Ishikawa (cell line): ENCODE results near the gene LRRN4.

ENCODE experiments used
- CEBPB ChIP-seq: IDR thresholded peaks from 2 replicates; pipeline ENCODE4 v1.6.1; 2012
- CREB1 ChIP-seq: IDR thresholded peaks from 2 replicates; pipeline ENCODE4 v1.6.1; 2012; ENCODE audit warnings: low read depth
- EGR1 ChIP-seq: IDR thresholded peaks from 2 replicates; pipeline ENCODE4 v1.6.1; 2012
- EP300 ChIP-seq: IDR thresholded peaks from 2 replicates; pipeline ENCODE4 v1.6.1; 2012; ENCODE audit warnings: borderline replicate concordance
- FOXM1 ChIP-seq: IDR thresholded peaks from 2 replicates; pipeline ENCODE4 v1.6.1; 2012; ENCODE audit warnings: low read depth, borderline replicate concordance
- NFIC ChIP-seq: IDR thresholded peaks from 2 replicates; pipeline ENCODE4 v1.6.1; 2012
- RAD21 ChIP-seq: IDR thresholded peaks from 2 replicates; pipeline ENCODE4 v1.6.1; 2012; ENCODE audit warnings: low read depth
- TAF1 ChIP-seq: IDR thresholded peaks from 2 replicates; pipeline ENCODE4 v1.6.1; 2012; ENCODE audit warnings: low read depth, mild to moderate bottlenecking
- TCF12 ChIP-seq: IDR thresholded peaks from 2 replicates; pipeline ENCODE4 v1.6.1; 2012; ENCODE audit warnings: low read depth
- TEAD4 ChIP-seq: IDR thresholded peaks from 2 replicates; pipeline ENCODE4 v1.6.1; 2012
- USF1 ChIP-seq: IDR thresholded peaks from 2 replicates; pipeline ENCODE4 v1.6.1; 2012
- YY1 ChIP-seq: IDR thresholded peaks from 2 replicates; pipeline ENCODE4 v1.6.1; 2012; ENCODE audit warnings: low read depth
- ZBTB7A ChIP-seq: IDR thresholded peaks from 2 replicates; pipeline ENCODE4 v1.6.1; 2012; ENCODE audit warnings: low read depth
- TF ChIP-seq, protein P1 (sequence below): IDR thresholded peaks from 2 replicates; pipeline ENCODE4 v1.6.1; 2012
- TF ChIP-seq, protein P2 (sequence below): IDR thresholded peaks from 2 replicates; pipeline ENCODE4 v1.6.1; 2012; ENCODE audit warnings: low read depth, mild to moderate bottlenecking

LRRN4 gene

GRCh38 chr20:6051505-6051904 lies 2.4 kb downstream of the LRRN4 start:
- TF ChIP-seq TEAD4 = peak; percentile 45
- no peak for TF ChIP-seq EGR1
- TF ChIP-seq, protein P1, sequence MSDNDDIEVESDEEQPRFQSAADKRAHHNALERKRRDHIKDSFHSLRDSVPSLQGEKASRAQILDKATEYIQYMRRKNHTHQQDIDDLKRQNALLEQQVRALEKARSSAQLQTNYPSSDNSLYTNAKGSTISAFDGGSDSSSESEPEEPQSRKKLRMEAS = no peak; the same call in 1 of the 2 replicates
- TF ChIP-seq CEBPB = no peak
- TF ChIP-seq USF1 = no peak
- peak; percentile 41; the same call in 1 of the 2 replicates for TF ChIP-seq EP300

GRCh38 chr20:6048391-6048790 lies 5.5 kb downstream of the LRRN4 start:
- TF ChIP-seq CREB1 = no peak
- TF ChIP-seq TEAD4 = no peak
- no peak for TF ChIP-seq EP300
- TF ChIP-seq, protein P1 = no peak
- no peak for TF ChIP-seq EGR1
- no peak for TF ChIP-seq USF1
- TF ChIP-seq TCF12 = no peak
- no peak for TF ChIP-seq CEBPB
- TF ChIP-seq YY1 = no peak
- no peak for TF ChIP-seq FOXM1

GRCh38 chr20:6046432-6046831 lies 7.4 kb downstream of the LRRN4 start:
- no peak for TF ChIP-seq EGR1
- TF ChIP-seq FOXM1 = no peak
- TF ChIP-seq, protein P2, sequence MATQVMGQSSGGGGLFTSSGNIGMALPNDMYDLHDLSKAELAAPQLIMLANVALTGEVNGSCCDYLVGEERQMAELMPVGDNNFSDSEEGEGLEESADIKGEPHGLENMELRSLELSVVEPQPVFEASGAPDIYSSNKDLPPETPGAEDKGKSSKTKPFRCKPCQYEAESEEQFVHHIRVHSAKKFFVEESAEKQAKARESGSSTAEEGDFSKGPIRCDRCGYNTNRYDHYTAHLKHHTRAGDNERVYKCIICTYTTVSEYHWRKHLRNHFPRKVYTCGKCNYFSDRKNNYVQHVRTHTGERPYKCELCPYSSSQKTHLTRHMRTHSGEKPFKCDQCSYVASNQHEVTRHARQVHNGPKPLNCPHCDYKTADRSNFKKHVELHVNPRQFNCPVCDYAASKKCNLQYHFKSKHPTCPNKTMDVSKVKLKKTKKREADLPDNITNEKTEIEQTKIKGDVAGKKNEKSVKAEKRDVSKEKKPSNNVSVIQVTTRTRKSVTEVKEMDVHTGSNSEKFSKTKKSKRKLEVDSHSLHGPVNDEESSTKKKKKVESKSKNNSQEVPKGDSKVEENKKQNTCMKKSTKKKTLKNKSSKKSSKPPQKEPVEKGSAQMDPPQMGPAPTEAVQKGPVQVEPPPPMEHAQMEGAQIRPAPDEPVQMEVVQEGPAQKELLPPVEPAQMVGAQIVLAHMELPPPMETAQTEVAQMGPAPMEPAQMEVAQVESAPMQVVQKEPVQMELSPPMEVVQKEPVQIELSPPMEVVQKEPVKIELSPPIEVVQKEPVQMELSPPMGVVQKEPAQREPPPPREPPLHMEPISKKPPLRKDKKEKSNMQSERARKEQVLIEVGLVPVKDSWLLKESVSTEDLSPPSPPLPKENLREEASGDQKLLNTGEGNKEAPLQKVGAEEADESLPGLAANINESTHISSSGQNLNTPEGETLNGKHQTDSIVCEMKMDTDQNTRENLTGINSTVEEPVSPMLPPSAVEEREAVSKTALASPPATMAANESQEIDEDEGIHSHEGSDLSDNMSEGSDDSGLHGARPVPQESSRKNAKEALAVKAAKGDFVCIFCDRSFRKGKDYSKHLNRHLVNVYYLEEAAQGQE = no peak
- no peak for TF ChIP-seq TCF12
- TF ChIP-seq RAD21 = no peak
- TF ChIP-seq EP300 = no peak
- TF ChIP-seq CEBPB = no peak
- no peak for TF ChIP-seq TEAD4

DNA sequence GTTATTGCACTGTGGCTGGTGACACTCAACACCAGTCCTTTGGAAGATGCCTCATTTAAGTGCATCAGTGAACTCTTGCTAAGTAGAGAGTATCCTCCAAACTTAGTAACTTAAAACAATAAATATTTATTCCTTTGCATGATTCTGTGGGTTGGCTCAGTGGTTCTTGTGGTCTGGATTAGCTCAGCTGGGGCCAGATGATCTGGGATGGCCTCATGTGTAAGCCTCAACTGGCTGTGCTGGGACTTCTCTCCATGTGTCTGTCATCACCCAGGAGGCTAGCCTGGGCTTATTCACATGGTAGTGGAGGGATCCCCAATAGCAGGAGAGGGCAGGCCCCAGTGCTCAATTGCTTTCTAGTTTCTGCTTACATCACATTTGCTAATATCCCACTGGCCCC lies 8.3 kb downstream of the LRRN4 start:
- no peak for TF ChIP-seq CREB1
- TF ChIP-seq YY1 = no peak
- TF ChIP-seq FOXM1 = no peak
- no peak for TF ChIP-seq RAD21
- no peak for TF ChIP-seq TAF1
- TF ChIP-seq TEAD4 = no peak
- no peak for TF ChIP-seq CEBPB
- TF ChIP-seq, protein P2 = no peak
- TF ChIP-seq, protein P1 = no peak
- TF ChIP-seq USF1 = no peak
- TF ChIP-seq ZBTB7A = no peak
- TF ChIP-seq TCF12 = no peak
- no peak for TF ChIP-seq EGR1
- TF ChIP-seq NFIC = no peak
- TF ChIP-seq EP300 = no peak

- TF ChIP-seq YY1 = peak; percentile 57; the same call in 1 of the 2 replicates
- TF ChIP-seq, protein P2 = no peak
These were observed 9.7 kb downstream of the LRRN4 start for GRCh38 chr20:6044115-6044514.
